Neuronal stem cell (in vitro differentiated cells): ENCODE measurements around the gene RASL10B.
"Not testable (repeated sequence)": the region's sequence is repeated elsewhere in the genome, so short reads cannot be mapped to it uniquely, and the experiment has no call there.

Source experiments
- DNase-seq: peaks from one replicate; pipeline ENCODE4 v3.0.0-alpha.2; 2013; ENCODE audit warnings: low spot score
- H2AFZ ChIP-seq: one replicate; pipeline ENCODE4 v1.6.1; 2013; ENCODE audit warnings: mild to moderate bottlenecking, low read length, inconsistent platforms
- H2AK5ac ChIP-seq: 2 replicates; pipeline ENCODE4 v1.6.1; 2013; ENCODE audit warnings: low read depth, mild to moderate bottlenecking, inconsistent platforms, low read length, moderate library complexity, mixed read lengths
- H2BK120ac ChIP-seq: 2 replicates; pipeline ENCODE4 v1.6.1; 2013; ENCODE audit warnings: low read depth, mild to moderate bottlenecking, inconsistent platforms, low read length, moderate library complexity, mixed read lengths
- H2BK12ac ChIP-seq: one replicate; pipeline ENCODE4 v1.6.1; 2013; ENCODE audit warnings: low read length, inconsistent platforms
- H2BK15ac ChIP-seq: 2 replicates; pipeline ENCODE4 v1.6.1; 2013; ENCODE audit warnings: mild to moderate bottlenecking, low read length, inconsistent platforms, mixed read lengths
- H2BK5ac ChIP-seq: one replicate; pipeline ENCODE4 v1.6.1; 2013; ENCODE audit warnings: inconsistent platforms, mild to moderate bottlenecking, low read length, moderate library complexity
- H3K14ac ChIP-seq: one replicate; pipeline ENCODE4 v1.6.1; 2013; ENCODE audit warnings: low read length, inconsistent platforms
- H3K18ac ChIP-seq: 2 replicates; pipeline ENCODE4 v1.6.1; 2013; ENCODE audit warnings: low read length, inconsistent platforms
- H3K23ac ChIP-seq: 2 replicates; pipeline ENCODE4 v1.6.1; 2013; ENCODE audit warnings: low read depth, mild to moderate bottlenecking, mixed read lengths, low read length, inconsistent platforms; ENCODE audit not compliant: poor library complexity
- H3K27ac ChIP-seq: replicated peaks from 3 replicates; pipeline ENCODE4 v1.5.1; 2013; ENCODE audit warnings: low read length, inconsistent platforms
- H3K27me3 ChIP-seq, 3 experiments: 2 replicates each; pipeline ENCODE4 v1.6.1; 2013; ENCODE audit warnings: low read length in 3 of 3, mild to moderate bottlenecking in 2 of 3, inconsistent platforms in 1 of 3, low read depth in 1 of 3, mixed read lengths in 1 of 3, moderate library complexity in 1 of 3; ENCODE audit not compliant: control insufficient read depth in 3 of 3, insufficient read depth in 3 of 3
- H3K36me3 ChIP-seq, 2 donors: replicated peaks in 1 of 2; 2 replicates each; pipeline ENCODE4 v1.6.1; 2013; ENCODE audit warnings: low read length in 2 of 2; ENCODE audit not compliant: control insufficient read depth in 2 of 2, insufficient read depth in 2 of 2
- H3K4ac ChIP-seq: 2 replicates; pipeline ENCODE4 v1.6.1; 2013; ENCODE audit warnings: inconsistent platforms, mild to moderate bottlenecking, low read length, moderate library complexity
- H3K4me1 ChIP-seq, 2 donors: 1 replicate in 1 of 2; 2 replicates in 1 of 2; pipeline ENCODE4 v1.6.1; 2013; ENCODE audit warnings: low read length in 2 of 2, low read depth in 1 of 2; ENCODE audit not compliant: control insufficient read depth in 2 of 2, insufficient read depth in 1 of 2
- H3K4me2 ChIP-seq: one replicate; pipeline ENCODE4 v1.6.1; 2013; ENCODE audit warnings: mild to moderate bottlenecking, low read length, inconsistent platforms; ENCODE audit not compliant: insufficient read depth, poor library complexity, severe bottlenecking
- H3K4me3 ChIP-seq, 2 donors: 2 replicates each; pipeline ENCODE4 v1.5.1; 2013; ENCODE audit warnings: low read length in 2 of 2, mild to moderate bottlenecking in 2 of 2, inconsistent platforms in 1 of 2, moderate library complexity in 1 of 2
- H3K79me1 ChIP-seq: one replicate; pipeline ENCODE4 v1.6.1; 2013; ENCODE audit warnings: low read depth, mild to moderate bottlenecking, inconsistent platforms, low read length, moderate library complexity
- H3K9ac ChIP-seq: one replicate; pipeline ENCODE4 v1.6.1; 2013; ENCODE audit warnings: mild to moderate bottlenecking, low read depth, low read length, inconsistent platforms; ENCODE audit not compliant: poor library complexity
- H3K9me3 ChIP-seq, 2 donors: replicated peaks in 1 of 2; 2 replicates each; pipeline versions ENCODE3 to v1.6.1; 2013; ENCODE audit warnings: low read length in 2 of 2, mild to moderate bottlenecking in 2 of 2, inconsistent platforms in 1 of 2, low read depth in 1 of 2, mixed read lengths in 1 of 2, moderate library complexity in 1 of 2; ENCODE audit not compliant: control insufficient read depth in 2 of 2, insufficient read depth in 1 of 2
- H4K8ac ChIP-seq: one replicate; pipeline ENCODE4 v1.6.1; 2013; ENCODE audit warnings: low read depth, mild to moderate bottlenecking, inconsistent platforms, low read length, moderate library complexity
- H4K91ac ChIP-seq: one replicate; pipeline ENCODE4 v1.6.1; 2013; ENCODE audit warnings: low read length, low read depth, mild to moderate bottlenecking, inconsistent platforms; ENCODE audit not compliant: poor library complexity
- WGBS, 2 donors: extraction: QIAGEN DNeasy Blood & Tissue Kit; methylation state at CpG; one replicate each; pipeline ENCODE4 v1.1.7; 2013; ENCODE audit warnings: missing lambda C conversion rate in 2 of 2, mixed read lengths in 1 of 2; ENCODE audit not compliant: insufficient read length in 2 of 2, insufficient replicate concordance in 1 of 2; ENCODE audit errors: extremely low coverage in 2 of 2; 5-methylcytosine and 5-hydroxymethylcytosine counted together

The RASL10B gene

GRCh38 chr17:35750526-35751395, 19.3 kb downstream of the RASL10B start:
- Histone ChIP-seq H2AFZ (peak overlapping the region; percentile 88), H3K4me3 (no peak overlapping the region), H3K27ac (no peak overlapping the region), H2BK5ac (no peak overlapping the region), H4K91ac (no peak overlapping the region), H3K9ac (no peak overlapping the region), H3K23ac (no peak overlapping the region), H3K18ac (peak overlapping the region; percentile 84), H3K27me3 (peaks cover 0 to 41% (median 14%) of the 10 kb centered on the region in 3 experiments), H3K4ac (no peak overlapping the region), H3K4me1 (peaks cover 5 to 7% of the 10 kb centered on the region in 2 donors), H3K4me2 (peak overlapping the region; percentile 51), H3K14ac (no peak overlapping the region), H2AK5ac (no peak overlapping the region), H2BK15ac (peak overlapping the region; percentile 5), H3K36me3 (no peaks in the 10 kb centered on the region), H4K8ac (no peak overlapping the region), H2BK12ac (no peak overlapping the region), H2BK120ac (no peak overlapping the region), H3K9me3 (no peaks in the 10 kb centered on the region), H3K79me1 (no peaks in the 10 kb centered on the region)
- no peak for DNase-seq
- no CpG with 5 or more reads among the region's 10 CpGs for WGBS, 2 donors

GRCh38 chr17:35751541-35751940, 20.1 kb downstream of the RASL10B start:
- H4K8ac ChIP-seq, H3K36me3 ChIP-seq, H3K27ac ChIP-seq, H3K4me3 ChIP-seq, H3K14ac ChIP-seq, H2BK15ac ChIP-seq, H2BK120ac ChIP-seq, H3K23ac ChIP-seq, H2AFZ ChIP-seq, H3K9me3 ChIP-seq, H4K91ac ChIP-seq, H3K4me2 ChIP-seq, H3K9ac ChIP-seq, H2BK5ac ChIP-seq, H3K79me1 ChIP-seq, H3K4ac ChIP-seq, H2BK12ac ChIP-seq, DNase-seq, H3K4me1 ChIP-seq, H3K18ac ChIP-seq, H2AK5ac ChIP-seq: not testable (repeated sequence)
- H3K27me3 ChIP-seq: peaks cover 0 to 39% (median 14%) of the 10 kb centered on the region in 3 experiments
- no CpG with 5 or more reads among the region's 4 CpGs for WGBS, 2 donors

DNA sequence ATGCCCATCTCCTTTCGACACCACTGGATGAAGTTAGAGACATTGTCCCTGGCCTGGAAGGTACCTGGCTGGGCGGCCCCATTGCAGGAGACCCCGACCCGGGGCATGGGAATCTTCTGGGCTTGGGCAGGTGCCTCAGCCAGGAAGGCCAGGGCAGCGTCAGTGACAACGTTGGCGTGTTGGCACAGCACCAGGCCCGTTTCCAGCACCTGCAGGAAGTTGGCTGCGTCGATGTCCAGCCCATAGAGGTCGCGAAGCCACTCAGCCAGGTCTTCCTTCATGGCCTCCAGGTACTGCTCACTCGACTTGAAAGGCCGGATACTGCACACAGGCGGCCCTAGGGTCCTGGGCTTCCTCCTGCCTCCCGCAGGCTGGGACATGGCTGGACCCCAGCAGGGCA, 21.0 kb downstream of the RASL10B start:
- no CpG with 5 or more reads among the region's 16 CpGs for WGBS, 2 donors
- Histone ChIP-seq H3K4ac (no peak overlapping the region), H3K4me2 (no peak overlapping the region), H2BK12ac (peak overlapping the region; percentile 16), H3K4me1 (peaks cover 5 to 7% of the 10 kb centered on the region in 2 donors), H3K14ac (no peak overlapping the region), H4K8ac (no peak overlapping the region), H3K9ac (peak overlapping the region; percentile 65), H2BK5ac (no peak overlapping the region), H3K4me3 (no peak overlapping the region), H3K27ac (no peak overlapping the region), H3K18ac (peak overlapping the region; percentile 31), H3K79me1 (no peaks in the 10 kb centered on the region), H2AK5ac (no peak overlapping the region), H3K27me3 (peaks cover 0 to 38% (median 14%) of the 10 kb centered on the region in 3 experiments), H3K23ac (no peak overlapping the region), H2AFZ (peak overlapping the region; percentile 19), H2BK15ac (peak overlapping the region; percentile 32), H3K36me3 (no peaks in the 10 kb centered on the region), H4K91ac (no peak overlapping the region), H2BK120ac (no peak overlapping the region), H3K9me3 (no peaks in the 10 kb centered on the region)
- no peak for DNase-seq

DNA sequence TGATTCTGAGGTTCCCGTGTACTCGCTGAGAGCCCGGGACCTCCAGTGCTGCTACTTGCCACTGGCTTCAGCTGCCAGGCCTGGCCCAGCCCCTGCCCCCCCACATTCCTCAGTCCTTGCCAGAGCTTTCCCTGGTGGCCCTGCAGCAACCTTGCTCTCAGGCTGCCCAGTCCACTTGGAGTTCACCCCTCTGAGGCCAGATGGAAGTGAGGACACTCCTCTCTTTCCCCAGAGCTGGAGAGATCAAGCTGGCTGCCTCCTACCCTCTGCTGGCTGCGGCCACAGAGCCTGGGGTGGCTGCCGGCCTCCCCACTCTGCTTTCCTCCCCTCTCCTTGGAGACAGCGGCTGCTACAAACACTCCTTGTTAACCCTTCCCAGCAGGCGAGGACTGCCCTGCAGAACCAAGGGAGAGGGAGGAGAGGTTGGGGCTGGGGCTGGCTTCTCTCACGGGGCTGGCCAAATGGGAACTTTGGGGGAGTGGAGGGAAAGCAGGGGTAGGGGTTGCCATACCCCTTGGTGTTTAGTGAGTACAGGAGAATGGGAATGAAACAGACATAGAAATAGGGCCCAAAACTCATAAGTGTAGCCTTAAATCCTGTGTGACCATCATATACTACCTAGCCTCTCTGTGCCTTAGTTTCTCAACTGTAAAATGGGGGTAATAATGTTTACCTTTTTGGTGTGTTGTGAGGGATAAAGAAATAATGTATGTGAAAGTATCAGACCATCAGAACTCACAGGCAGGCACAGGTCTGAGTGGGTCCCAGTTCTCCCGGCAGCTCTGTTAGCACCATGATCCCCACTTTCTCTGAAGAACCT, 21.7 kb downstream of the RASL10B start, which contains the start of gene GAS2L2:
TSS of gene GAS2L2 (minus strand) at position 295 of the 820 bp plus-strand sequence. CDS start 389 bp downstream, outside the sequence.
- DNase-seq: no peak
- H2BK120ac ChIP-seq: no peak within 1 kb of the TSS
- peak within 1 kb of the TSS; percentile 32 for H2BK15ac ChIP-seq
- H3K79me1 ChIP-seq: no peaks in the 10 kb centered on the region
- no peak within 1 kb of the TSS for H2AK5ac ChIP-seq
- H3K14ac ChIP-seq: no peak within 1 kb of the TSS
- H3K27me3 ChIP-seq: peaks cover 0 to 37% (median 14%) of the 10 kb centered on the region in 3 experiments
- no peak within 1 kb of the TSS for H3K4me2 ChIP-seq
- peak within 1 kb of the TSS; percentile 45 for H4K8ac ChIP-seq
- peak within 1 kb of the TSS; percentile 19 for H2AFZ ChIP-seq
- WGBS, 2 donors: no CpG with 5 or more reads among the region's 9 CpGs
- H3K18ac ChIP-seq: peak within 1 kb of the TSS; percentile 31
- no peak within 1 kb of the TSS for H3K4me3 ChIP-seq
- H2BK5ac ChIP-seq: no peak within 1 kb of the TSS
- H3K4me1 ChIP-seq: peaks cover 5 to 7% of the 10 kb centered on the region in 2 donors
- peak within 1 kb of the TSS; percentile 16 for H2BK12ac ChIP-seq
- no peak within 1 kb of the TSS for H4K91ac ChIP-seq
- H3K9ac ChIP-seq: peak within 1 kb of the TSS; percentile 65
- H3K9me3 ChIP-seq: no peaks in the 10 kb centered on the region
- no peak within 1 kb of the TSS for H3K4ac ChIP-seq
- H3K27ac ChIP-seq: no peak within 1 kb of the TSS
- H3K23ac ChIP-seq: no peak within 1 kb of the TSS
- no peaks in the 10 kb centered on the region for H3K36me3 ChIP-seq
